Activated B cell treated with CpG ODN at 0.5 μM for 24 hours (primary cell): ENCODE measurements around the gene LYG2. TPM values are rescaled to one million over a fixed set of nuclear protein-coding genes. Genes with fewer than 3 reads are reported as not detected.
"Not testable (repeated sequence)": the region's sequence is repeated elsewhere in the genome, so short reads cannot be mapped to it uniquely, and the experiment has no call there.

Experiments used
- ATAC-seq: fragments of 200-7000 bp; cut with Tn5 transposase; one replicate; pipeline ENCODE4 v1.10.0; 2021; ENCODE audit warnings: low read depth, mild to moderate bottlenecking, moderate library complexity
- CTCF ChIA-PET: fragments of 350-600 bp; sonication (Branson Sonifier 250); formaldehyde crosslinking; loops from one replicate; lab custom pipeline; 2021; ENCODE audit warnings: antibody characterized with exemption; lab: Charles Lee
- POLR2A ChIA-PET: fragments of 350-600 bp; sonication (Branson Sonifier 250); formaldehyde crosslinking; loops from one replicate; lab custom pipeline; 2021; ENCODE audit warnings: antibody characterized with exemption; lab: Charles Lee
- DNase-seq: peaks from one replicate; pipeline ENCODE4 v3.0.0; 2022
- H3K27ac Mint-ChIP-seq: one replicate; pipeline ENCODE4 v1.8.0; 2020; ENCODE audit warnings: mixed read lengths
- H3K27me3 Mint-ChIP-seq: one replicate; pipeline ENCODE4 v1.8.0; 2021; ENCODE audit warnings: mixed read lengths
- H3K36me3 Mint-ChIP-seq: one replicate; pipeline ENCODE4 v1.8.0; 2021; ENCODE audit warnings: low read depth, mixed read lengths
- H3K4me1 Mint-ChIP-seq: one replicate; pipeline ENCODE4 v1.8.0; 2021; ENCODE audit warnings: mixed read lengths
- H3K4me3 Mint-ChIP-seq: one replicate; pipeline ENCODE4 v1.8.0; 2020; ENCODE audit warnings: mild to moderate bottlenecking, mixed read lengths
- H3K9me3 Mint-ChIP-seq: one replicate; pipeline ENCODE4 v1.8.0; 2020; ENCODE audit warnings: mixed read lengths
- intact Hi-C: fragments of 100-400 bp; cut with micrococcal nuclease; formaldehyde crosslinking; loops from one replicate; pipeline ENCODE4 v1.15.1; 2024
- total RNA-seq: library from RNA; stranded (reverse); gene quantifications from 2 replicates; pipeline ENCODE4 v1.2.3, GENCODE V29; 2022
- TF ChIP-seq, protein P1 (sequence below): fragments of 200-600 bp; IDR thresholded peaks from one replicate; pipeline ENCODE4 v1.8.0; 2022; ENCODE audit warnings: antibody characterized with exemption, mild to moderate bottlenecking

LYG2 gene
- total RNA-seq: not detected in 2 replicates

DNA sequence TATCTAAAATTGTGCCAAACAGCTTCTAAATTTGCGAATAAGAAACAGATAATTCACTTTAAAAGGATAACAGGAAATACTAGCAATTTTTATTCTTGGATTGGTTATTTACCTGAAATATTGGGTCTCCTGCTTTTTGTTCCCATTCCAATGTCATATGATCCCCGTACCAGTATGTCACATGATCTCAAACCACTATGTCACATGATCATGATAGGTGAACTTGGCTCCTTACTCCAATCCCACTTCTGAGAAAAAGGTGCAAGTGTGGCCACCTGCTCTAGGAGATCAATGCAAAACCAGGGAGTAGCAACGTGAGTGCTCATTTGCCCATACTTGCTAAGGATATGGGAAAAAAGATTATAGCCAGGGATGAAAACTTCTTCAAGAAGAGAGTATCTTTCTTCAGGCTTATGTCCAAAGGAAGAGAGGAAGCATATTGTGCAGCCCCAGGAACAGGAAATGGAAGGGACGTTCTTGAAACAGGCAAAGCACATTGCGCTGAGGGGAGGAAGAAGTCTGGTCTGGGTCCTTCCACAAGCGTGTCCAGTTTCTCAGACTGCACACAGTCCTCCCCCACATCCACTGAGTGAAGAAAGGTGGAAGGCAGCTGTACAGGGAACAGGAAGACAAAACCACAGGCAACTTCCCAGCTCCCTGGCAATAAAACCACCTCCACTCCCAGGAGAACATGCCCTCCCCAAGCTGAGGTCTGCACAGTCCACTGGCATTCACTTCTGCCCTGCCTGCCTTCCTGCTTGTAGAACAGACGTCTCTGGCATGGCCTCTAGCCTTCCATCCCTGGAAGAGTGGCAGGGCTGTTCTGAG, at the start of gene LYG2:
TSS of gene LYG2 (minus strand) at position 176 of the 828 bp plus-strand sequence. CDS start 1,406 bp downstream, outside the sequence.
- DNase-seq (no peak), ATAC-seq (no peak)
- TF ChIP-seq, protein P1, sequence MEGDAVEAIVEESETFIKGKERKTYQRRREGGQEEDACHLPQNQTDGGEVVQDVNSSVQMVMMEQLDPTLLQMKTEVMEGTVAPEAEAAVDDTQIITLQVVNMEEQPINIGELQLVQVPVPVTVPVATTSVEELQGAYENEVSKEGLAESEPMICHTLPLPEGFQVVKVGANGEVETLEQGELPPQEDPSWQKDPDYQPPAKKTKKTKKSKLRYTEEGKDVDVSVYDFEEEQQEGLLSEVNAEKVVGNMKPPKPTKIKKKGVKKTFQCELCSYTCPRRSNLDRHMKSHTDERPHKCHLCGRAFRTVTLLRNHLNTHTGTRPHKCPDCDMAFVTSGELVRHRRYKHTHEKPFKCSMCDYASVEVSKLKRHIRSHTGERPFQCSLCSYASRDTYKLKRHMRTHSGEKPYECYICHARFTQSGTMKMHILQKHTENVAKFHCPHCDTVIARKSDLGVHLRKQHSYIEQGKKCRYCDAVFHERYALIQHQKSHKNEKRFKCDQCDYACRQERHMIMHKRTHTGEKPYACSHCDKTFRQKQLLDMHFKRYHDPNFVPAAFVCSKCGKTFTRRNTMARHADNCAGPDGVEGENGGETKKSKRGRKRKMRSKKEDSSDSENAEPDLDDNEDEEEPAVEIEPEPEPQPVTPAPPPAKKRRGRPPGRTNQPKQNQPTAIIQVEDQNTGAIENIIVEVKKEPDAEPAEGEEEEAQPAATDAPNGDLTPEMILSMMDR: no peak
- Mint-ChIP-seq H3K27ac (no peak within 1 kb of the TSS), H3K27me3 (peaks cover 2% of the 10 kb centered on the region), H3K4me1 (no peaks in the 10 kb centered on the region), H3K36me3 (no peaks in the 10 kb centered on the region), H3K9me3 (no peaks in the 10 kb centered on the region), H3K4me3 (no peak within 1 kb of the TSS)
- POLR2A ChIA-PET: no interaction called here
- CTCF ChIA-PET: no interaction called here
- intact Hi-C loops: no loop called here

DNA sequence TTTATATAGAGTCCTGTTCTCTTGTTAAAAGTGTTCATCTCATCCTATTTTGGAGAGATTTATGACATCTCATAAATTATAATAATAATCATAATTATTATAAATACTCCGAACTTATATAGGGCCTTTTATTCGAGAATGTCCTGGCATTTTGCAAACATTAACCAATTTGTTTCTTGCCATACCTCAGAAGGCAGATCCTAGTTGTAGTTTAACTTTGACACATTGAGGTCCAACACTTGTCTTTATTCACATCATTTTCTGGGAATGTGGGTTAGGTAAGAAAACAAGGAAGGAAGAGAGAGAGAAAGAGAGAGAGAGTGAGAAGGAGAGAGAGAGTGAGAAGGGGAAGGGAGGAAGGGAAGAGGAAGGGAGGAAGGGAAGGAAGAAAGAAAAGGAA, 45.6 kb upstream of the LYG2 start, which contains the start of gene LYG1:
TSS of gene LYG1 (minus strand) at position 101 of the 400 bp plus-strand sequence. CDS start 5,527 bp downstream, outside the sequence.
- H3K27me3 Mint-ChIP-seq, H3K4me3 Mint-ChIP-seq, H3K9me3 Mint-ChIP-seq, intact Hi-C loops, DNase-seq, H3K4me1 Mint-ChIP-seq, ATAC-seq, POLR2A ChIA-PET, H3K27ac Mint-ChIP-seq, CTCF ChIA-PET: not testable (repeated sequence)
- peaks cover 12% of the 10 kb centered on the region for H3K36me3 Mint-ChIP-seq

GRCh38 chr2:99299580-99299979, 44.1 kb upstream of the LYG2 start:
- no peaks in the 10 kb centered on the region for H3K27me3 Mint-ChIP-seq
- DNase-seq: no peak
- peaks cover 6% of the 10 kb centered on the region for H3K36me3 Mint-ChIP-seq
- intact Hi-C loops: no loop called here
- ChIA-PET CTCF (no interaction called here), POLR2A (no interaction called here)
- no peak for ATAC-seq
- no peaks in the 10 kb centered on the region for H3K9me3 Mint-ChIP-seq
- TF ChIP-seq, protein P1: no peak
- H3K4me3 Mint-ChIP-seq: no peak overlapping the region
- no peaks in the 10 kb centered on the region for H3K4me1 Mint-ChIP-seq
- no peak overlapping the region for H3K27ac Mint-ChIP-seq

- Mint-ChIP-seq H3K4me1 (no peaks in the 10 kb centered on the region), H3K27me3 (no peaks in the 10 kb centered on the region), H3K4me3 (no peak overlapping the region), H3K27ac (no peak overlapping the region), H3K36me3 (peaks cover 2% of the 10 kb centered on the region), H3K9me3 (no peaks in the 10 kb centered on the region)
- ATAC-seq (peak; percentile 47), DNase-seq (no peak)
- POLR2A ChIA-PET: no interaction called here
- CTCF ChIA-PET: no interaction called here
- intact Hi-C loops: no loop called here
- TF ChIP-seq, protein P1: no peak
Measured at GRCh38 chr2:99297994-99298393, 42.5 kb upstream of the LYG2 start.

DNA sequence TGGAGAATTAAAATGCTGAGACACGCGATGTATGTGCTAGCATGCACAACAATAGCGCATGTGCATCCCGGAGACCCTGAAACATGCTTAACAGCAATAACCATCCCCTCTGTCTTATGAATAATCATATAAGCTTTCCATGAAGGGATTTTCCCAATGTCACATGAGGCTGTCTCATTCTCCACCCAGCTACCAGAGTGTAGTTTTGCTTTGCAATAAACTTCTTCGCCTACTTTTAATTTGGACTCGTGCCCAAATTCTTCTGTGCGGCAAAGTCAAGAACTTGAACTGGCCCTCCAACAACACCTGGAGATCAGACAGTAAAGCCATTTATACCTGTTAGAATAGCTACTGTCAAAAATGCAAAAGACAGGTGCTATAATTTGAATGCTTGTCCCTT, 30.1 kb upstream of the LYG2 start:
- H3K27me3 Mint-ChIP-seq: no peaks in the 10 kb centered on the region
- peaks cover 8% of the 10 kb centered on the region for H3K9me3 Mint-ChIP-seq
- peaks cover 18% of the 10 kb centered on the region for H3K36me3 Mint-ChIP-seq
- H3K4me1 Mint-ChIP-seq: peaks cover 2% of the 10 kb centered on the region
- DNase-seq: no peak
- intact Hi-C loops: no loop called here
- TF ChIP-seq, protein P1: no peak
- CTCF ChIA-PET: no interaction called here
- H3K27ac Mint-ChIP-seq: no peak overlapping the region
- POLR2A ChIA-PET: no interaction called here
- H3K4me3 Mint-ChIP-seq: no peak overlapping the region
- no peak for ATAC-seq
